Hematopoietic multipotent progenitor cell treated with erythropoietin and hydrocortisone succinate and interleukin-3 and kit ligand, for 8 days (in vitro differentiated cells): ENCODE results near the gene CAPNS2.

Experiments
- DNase-seq: peaks from one replicate; pipeline ENCODE4 v3.0.0-alpha.2; 2015

CAPNS2 gene

GRCh38 chr16:55566432-55567175 is at the start of gene CAPNS2:
Gene CAPNS2, plus strand, starts transcription at chr16:55566684. Its CDS starts 73 bp downstream, at chr16:55566757.
- DNase-seq: no peak

DNA sequence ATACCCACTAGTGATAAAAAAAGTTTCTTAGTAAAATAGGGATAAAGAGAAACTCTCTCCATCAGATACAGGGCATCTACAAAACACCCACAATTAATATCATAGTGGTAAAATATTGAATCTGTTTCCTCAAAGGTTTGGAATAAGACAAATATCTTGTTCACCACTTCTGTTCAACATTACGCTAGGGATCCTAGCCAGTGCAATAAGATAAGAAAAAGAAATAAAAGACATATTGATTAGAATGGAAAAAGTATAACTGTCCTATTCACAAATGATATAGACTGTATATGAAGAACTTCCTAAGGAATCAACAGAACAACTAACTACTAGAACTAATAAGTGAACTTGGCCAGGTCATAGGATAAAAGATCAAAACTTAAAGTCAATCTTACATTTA is 44.7 kb upstream of the CAPNS2 start:
- no peak for DNase-seq

DNA sequence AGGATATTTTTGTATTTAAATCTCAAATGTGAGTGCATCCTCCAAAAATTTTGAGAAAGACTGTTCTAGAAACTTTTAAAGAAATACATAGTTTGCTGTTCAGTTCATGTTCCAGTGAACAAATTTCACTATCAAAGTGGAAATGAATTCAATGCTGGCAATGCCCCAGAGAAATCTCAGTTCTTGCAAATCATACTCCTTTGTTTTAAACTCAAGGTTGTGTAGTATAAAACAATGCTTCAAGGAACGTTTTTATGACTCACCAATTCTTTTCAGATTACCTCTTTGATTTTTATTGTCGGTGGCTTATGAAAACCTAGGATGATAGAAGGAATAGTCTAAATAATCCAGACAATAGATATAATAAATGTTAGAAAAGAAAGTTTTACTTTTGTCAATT is 40.0 kb upstream of the CAPNS2 start:
- no peak for DNase-seq

DNA sequence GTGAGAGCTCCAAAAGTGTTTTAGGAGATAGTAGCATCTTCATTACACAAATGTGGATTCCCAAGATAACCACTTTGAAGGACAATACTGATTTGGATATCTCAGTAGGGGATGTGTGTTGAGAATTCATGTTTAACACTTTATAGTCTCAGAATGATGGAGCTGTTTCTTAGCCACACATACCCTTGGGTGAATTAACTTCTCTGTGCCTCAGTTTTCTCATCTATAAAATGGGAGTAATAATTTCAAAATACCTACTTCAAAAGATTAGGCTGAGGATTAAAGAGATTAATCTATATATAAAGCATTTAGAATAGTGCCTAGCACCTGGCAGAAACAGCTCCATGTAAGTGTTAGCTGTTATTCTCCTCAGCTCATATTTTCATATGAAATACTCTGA is 38.6 kb upstream of the CAPNS2 start:
- DNase-seq: no peak

GRCh38 chr16:55529018-55529417 is 37.5 kb upstream of the CAPNS2 start:
- DNase-seq: no peak

DNA sequence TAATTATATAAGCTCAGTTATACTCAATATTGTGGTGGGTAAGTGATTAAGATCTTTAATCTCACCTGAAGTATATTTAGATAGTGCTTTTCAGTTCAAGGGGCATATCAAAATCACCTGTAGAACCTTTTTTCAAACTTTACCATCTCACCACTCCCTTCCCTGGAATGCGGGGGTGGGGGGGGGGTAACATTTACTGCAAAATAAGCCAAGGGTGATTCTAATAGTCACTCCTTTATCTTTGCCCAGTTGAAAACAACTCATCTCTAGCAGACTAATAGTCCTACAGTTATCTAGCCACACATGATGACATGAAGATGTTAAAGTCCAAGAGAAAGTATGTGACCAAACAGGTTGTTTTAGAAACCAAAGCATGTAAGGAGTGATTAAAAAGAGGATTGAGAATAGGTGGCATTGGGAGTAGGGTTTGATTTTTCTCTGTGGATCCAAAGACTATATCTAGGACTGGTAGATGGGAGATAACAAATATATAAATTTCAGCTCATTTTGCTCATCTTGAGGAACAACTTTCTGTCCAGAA is 36.1 kb upstream of the CAPNS2 start:
- DNase-seq: no peak

GRCh38 chr16:55532227-55532626 is 34.3 kb upstream of the CAPNS2 start:
- no peak for DNase-seq

DNA sequence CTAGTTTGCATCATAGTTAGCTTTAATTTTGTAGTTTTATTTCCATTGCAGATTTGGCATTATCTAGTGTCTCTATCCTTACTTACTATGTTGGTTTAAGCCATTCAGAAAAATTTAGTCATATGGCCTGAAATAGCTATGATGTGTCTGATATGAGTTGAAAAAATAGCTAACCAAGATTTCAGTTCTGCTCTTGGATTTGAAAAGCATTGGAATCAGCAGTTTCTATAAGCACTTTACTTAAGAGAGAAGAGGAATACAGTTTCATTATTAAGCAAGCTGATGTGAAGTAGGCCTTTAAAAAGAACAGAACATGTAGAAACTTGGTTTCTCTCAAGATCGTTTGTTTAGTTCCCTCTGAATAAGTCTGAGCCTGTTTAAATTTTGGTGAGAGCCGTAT is 31.7 kb upstream of the CAPNS2 start:
- DNase-seq: no peak

DNA sequence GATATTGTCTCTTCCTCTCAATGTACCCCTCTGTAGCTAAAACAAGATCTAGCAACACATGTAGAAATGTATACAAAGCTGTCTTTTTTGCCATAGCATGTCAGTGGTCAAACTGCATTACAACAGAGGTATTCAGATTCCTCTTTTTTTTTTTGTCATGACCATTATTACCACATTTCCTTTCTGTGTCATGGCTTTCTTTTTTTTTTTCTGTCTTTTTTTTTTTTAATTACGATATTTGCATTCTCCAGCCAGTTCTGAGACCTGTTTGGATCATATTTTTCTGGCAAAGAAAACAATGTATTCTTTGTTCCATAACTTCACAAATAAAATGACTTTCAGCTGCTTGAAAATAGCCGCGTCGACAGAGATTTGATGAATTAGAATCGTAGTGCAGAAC is 27.4 kb upstream of the CAPNS2 start:
- DNase-seq: no peak

- no peak for DNase-seq
Measured at GRCh38 chr16:55539488-55539887, 27.0 kb upstream of the CAPNS2 start.

- no peak for DNase-seq
Measured at GRCh38 chr16:55540221-55540620, 26.3 kb upstream of the CAPNS2 start.

GRCh38 chr16:55542459-55543082 is 23.9 kb upstream of the CAPNS2 start:
- DNase-seq: peak; percentile 9

DNA sequence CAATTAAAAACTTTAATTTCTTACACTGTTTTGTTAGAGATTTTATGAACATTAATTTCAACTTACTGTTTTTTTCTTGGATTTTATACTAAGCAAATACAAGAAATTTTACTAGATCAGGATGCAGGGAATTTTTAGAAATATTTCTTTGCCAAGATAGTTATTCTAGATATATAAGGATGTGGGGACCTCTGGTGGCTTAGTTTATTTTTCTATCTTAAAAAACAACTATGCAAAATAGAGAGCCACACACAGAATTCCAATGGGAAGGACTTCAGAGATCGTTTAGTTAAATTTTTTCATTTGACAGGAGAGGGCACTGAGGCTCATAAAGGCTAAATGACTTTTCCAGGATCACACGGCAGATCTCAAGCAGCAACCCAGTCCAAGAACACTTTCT is 23.0 kb upstream of the CAPNS2 start:
- DNase-seq: peak; percentile 29

GRCh38 chr16:55552621-55553020 is 13.9 kb upstream of the CAPNS2 start:
- no peak for DNase-seq

- DNase-seq: no peak
Measured at GRCh38 chr16:55555436-55555835, 11.0 kb upstream of the CAPNS2 start.

GRCh38 chr16:55557186-55557585 is 9.3 kb upstream of the CAPNS2 start:
- no peak for DNase-seq

GRCh38 chr16:55559233-55559632 is 7.3 kb upstream of the CAPNS2 start:
- no peak for DNase-seq

GRCh38 chr16:55559933-55560516 is 6.5 kb upstream of the CAPNS2 start:
- DNase-seq: no peak

GRCh38 chr16:55561319-55561848 is 5.1 kb upstream of the CAPNS2 start:
- DNase-seq: no peak

- no peak for DNase-seq
Measured at GRCh38 chr16:55562936-55563335, 3.5 kb upstream of the CAPNS2 start.

DNA sequence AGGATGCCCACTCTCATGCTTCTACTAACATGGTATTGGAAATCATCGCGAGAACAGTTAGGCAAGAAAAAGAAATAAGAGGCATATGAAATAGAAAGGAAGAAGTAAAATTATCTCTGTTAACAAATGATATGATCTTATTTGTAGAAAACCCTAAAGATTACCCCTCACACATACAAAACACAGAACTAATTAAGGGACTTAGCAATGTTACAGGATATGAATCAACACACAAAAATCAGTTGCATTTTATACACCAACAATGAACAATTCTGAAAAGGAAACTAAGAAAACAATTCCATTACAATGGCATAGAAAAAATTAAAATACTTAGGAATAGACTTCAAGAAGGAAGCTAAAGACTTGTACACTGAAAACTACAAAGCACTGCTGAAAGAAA is 2.7 kb upstream of the CAPNS2 start:
- DNase-seq: no peak

- DNase-seq: no peak
Measured at GRCh38 chr16:55565086-55565485, 1.4 kb upstream of the CAPNS2 start.

DNA sequence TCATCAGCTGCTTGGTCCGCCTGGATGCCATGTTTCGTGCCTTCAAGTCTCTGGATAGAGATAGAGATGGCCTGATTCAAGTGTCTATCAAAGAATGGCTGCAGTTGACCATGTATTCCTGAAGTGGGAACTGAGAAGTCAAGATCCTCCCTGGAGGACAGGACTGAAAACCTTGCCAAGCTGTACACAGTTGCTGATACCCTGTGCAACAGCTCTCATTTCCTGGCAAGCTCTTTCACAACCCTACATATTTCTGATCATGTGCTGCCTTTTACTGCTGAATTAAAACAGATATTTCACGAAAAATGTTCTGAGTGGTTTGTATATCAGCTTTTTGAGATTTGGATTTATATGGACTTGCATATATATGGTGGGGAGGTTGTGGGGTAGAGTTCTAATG is 898 bp downstream of the CAPNS2 start:
- no peak for DNase-seq

DNA sequence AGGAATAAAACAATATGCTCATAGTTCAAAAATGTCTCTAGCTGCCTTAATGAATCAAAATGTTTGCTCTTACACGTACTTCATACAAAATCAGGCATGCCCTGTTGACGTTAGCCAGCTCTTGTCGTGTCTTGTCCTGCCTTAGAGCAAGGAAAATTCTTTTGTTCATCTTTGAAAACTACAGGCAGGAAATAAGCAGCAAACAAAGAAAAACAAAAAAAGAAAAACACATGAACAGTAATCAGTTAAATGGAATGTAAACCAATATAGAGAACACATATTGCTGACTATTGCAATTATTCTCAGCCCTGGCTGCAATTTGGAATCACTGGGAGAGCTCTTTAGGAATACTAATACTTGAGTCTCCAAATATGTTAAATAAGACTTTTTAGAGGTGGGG is 1.7 kb downstream of the CAPNS2 start:
- DNase-seq: no peak
